ENCODE results near the gene BOLA1.
"Not testable (repeated sequence)": the region's sequence is repeated elsewhere in the genome, so short reads cannot be mapped to it uniquely, and the experiment has no call there.

The BOLA1 gene

DNA sequence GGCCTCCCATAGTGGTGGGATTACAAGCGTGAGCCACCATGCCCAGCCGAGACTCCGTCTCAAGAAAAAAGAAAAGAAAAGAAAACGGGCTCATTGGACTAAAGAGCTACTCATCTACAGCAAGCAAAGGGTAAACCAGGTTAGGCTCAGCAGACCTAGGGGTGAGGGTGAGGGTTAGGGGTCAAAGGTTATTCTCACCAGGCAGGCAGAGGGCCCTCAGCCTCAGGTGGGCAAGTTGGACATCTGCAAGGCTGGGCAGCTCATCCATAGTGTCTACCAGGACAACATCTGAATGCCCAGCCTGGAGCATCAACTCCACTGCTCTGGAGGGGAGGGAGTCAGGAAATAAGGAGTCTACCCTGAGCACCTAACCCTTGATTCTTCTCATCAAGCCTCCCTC lies 33.8 kb downstream of the BOLA1 start:
- no peak for DNase-seq

- no peak for DNase-seq
Observed at GRCh38 chr1:149934356-149934755, 35.0 kb downstream of the BOLA1 start.

GRCh38 chr1:149936170-149936991 lies 37.0 kb downstream of the BOLA1 start, which contains the start of gene MTMR11:
Gene MTMR11 (minus strand): TSS chr1:149936879. CDS start chr1:149936647, 232 bp downstream.
- peak; percentile 47 for DNase-seq

DNA sequence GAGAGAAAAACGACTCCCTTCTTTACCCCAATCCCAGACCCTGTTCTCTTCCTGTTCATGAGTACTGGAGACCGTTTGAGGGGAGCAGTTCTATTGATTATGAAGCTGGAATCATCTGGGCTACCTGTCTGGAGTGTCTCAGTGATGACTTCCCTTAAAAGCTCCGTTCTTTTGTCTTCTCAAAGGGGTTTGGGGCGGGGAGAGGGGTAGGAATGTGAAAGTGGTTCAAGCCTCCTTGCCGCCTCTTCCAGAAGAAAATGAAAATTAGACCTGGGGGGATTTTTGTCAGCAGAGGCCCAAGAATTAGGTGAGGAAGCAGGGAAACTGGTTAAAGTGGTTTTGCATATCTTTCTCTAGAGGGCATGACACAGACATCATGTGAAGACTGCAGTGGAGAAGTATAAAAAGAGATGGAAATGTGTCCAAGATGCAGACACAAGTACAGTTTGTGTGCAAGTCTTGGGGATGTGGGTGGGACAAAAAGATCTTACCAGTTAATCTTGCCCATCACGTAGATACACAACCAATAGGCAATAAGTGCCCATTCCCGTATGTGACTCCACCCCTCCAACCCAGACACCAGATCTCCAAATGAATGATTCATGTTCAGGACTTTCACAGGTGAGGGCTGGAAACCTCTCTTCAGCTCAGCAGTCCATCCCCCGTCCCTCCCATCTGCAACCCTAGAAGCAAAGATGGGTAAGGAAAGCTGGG lies 37.8 kb downstream of the BOLA1 start:
- peak; percentile 77 for DNase-seq

GRCh38 chr1:149937759-149938158 lies 38.4 kb downstream of the BOLA1 start:
- no peak for DNase-seq

DNA sequence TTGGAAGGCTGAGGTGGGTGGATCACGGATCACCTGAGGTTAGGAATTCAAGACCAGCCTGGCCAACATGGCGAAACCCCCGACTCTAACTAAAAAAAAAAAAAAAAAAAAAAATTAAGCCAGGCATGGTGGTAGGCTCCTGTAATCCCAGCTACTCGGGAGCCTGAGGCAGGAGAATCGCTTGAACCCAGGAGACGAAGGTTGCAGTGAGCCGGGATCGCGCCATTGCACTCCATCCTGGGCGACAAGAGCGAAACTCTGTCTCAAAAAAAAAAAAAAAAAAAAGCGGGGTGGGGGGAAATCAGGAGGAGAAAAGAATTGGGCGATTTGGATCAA lies 39.3 kb downstream of the BOLA1 start:
- DNase-seq, result not testable (repeated sequence)

DNA sequence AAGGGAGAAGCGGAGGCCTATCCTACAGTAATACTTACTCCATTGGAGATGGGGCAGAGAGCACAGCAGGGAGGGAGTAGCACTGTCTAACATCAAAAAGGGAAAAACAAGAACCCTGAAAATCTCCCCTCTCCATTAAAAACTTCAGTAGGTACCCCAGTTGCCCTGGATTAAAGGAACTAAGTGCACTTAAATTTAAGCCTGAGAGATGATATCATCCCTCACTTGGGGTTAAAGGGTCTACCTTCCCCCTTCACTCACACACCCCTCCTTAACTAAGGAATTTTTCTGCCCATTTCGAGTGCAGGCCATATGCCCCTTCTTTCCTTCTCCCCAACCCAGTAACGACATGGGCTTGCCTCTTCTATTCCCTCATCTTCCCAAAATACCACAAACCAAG lies 41.1 kb downstream of the BOLA1 start:
- DNase-seq, result no peak

DNA sequence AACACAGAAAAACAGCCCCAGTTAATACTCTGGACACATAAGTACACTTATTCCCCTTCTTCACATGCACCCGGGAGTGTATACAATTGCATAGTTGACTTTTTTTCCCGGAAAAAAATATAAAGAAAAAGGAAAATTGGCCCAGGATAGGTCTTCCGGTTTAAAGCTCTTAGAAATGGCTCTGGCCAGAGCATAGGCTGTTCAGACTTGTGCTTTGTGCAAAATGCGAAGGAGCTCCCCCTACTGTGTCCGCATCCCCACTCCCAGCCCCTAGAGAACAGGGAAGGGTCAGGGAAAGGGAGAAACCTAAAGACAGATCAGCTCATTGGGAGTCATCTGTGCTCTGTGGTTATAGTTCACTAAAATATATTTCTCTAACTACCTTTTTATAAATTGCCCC lies 42.8 kb downstream of the BOLA1 start:
- DNase-seq, result no peak

- DNase-seq, result no peak
Observed at GRCh38 chr1:149942885-149943284, 43.5 kb downstream of the BOLA1 start.

DNA sequence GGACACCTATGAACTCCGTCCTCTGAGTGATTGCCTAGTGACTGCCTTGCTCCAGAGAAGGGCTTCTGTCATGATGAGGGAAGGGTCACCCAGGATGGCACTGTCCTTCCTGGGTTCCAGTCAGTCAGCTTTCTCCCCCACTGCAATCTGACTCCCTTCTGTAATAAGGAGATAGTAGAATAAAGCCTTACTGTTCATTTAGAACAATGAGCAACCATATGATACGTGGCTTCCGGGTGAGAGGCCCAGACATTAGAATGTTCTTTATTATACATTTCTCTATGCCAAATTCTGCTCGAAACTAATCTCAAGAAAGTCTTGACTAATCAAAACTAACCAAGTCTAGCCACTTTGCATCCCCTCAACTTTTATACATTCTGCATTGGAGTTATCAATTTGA lies 45.8 kb downstream of the BOLA1 start:
- DNase-seq, result no peak

DNA sequence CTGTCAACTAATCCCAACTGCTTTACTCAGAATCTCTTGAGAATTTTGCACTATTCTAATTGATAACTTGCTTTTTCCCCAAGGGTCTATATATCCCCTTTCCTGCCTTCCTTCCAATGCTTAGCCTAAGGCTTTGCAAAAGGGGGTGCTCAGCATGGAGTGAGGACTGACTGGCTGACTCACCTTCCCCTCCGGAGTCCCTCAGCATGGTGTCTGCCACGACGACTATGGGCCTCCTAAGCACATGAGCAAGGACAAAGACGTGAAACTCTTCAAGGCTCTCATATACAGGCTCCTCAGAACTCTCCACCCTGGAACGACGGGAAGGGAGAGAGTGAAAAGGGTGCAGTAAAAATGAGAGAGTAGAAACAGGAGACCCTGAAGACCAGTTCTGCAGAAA lies 50.5 kb downstream of the BOLA1 start:
- no peak for DNase-seq

Data from NCI-H226 (cell line).